Right lobe of liver (tissue), 4 donors: Measurements from ENCODE around the gene LRRC42.

Experiments used
- CTCF ChIP-seq, 4 donors: fragments of 200-600 bp in 3 of 4; fragments of 450-650 bp in 1 of 4; IDR thresholded peaks; one replicate each; pipeline versions ENCODE4 v1.5.1 to v1.8.0; 2016 to 2022; ENCODE audit warnings: antibody characterized with exemption in 4 of 4, mild to moderate bottlenecking in 2 of 4
- POLR2A ChIP-seq: fragments of 450-650 bp; IDR thresholded peaks from one replicate; pipeline ENCODE4 v1.6.1; 2017; ENCODE audit warnings: antibody characterized with exemption, mild to moderate bottlenecking
- donor health status: DM: no; HTN: no; CAD: no.
- donor health status: DM: no; HTN: no; CAD: no.
- donor health status: DM: no; HTN: yes; CAD: no.

GRCh38 chr1:53945183-53945432 lies 1.0 kb upstream of the LRRC42 start:
- TF ChIP-seq CTCF (IDR thresholded peaks at IDR 0.05), result no peak
- no peak for TF ChIP-seq POLR2A
